GM21528 (cell line): ENCODE results near the gene LIPT2.
"Not testable (repeated sequence)": the region's sequence is repeated elsewhere in the genome, so short reads cannot be mapped to it uniquely, and the experiment has no call there.

Source experiments
- ATAC-seq: cut with Tn5 transposase; IDR thresholded peaks from one replicate; pipeline ENCODE4 v1.9.1; 2021; ENCODE audit warnings: mild to moderate bottlenecking, moderate library complexity; ENCODE audit not compliant: unreplicated experiment, low FRiP score

Gene LIPT2

DNA sequence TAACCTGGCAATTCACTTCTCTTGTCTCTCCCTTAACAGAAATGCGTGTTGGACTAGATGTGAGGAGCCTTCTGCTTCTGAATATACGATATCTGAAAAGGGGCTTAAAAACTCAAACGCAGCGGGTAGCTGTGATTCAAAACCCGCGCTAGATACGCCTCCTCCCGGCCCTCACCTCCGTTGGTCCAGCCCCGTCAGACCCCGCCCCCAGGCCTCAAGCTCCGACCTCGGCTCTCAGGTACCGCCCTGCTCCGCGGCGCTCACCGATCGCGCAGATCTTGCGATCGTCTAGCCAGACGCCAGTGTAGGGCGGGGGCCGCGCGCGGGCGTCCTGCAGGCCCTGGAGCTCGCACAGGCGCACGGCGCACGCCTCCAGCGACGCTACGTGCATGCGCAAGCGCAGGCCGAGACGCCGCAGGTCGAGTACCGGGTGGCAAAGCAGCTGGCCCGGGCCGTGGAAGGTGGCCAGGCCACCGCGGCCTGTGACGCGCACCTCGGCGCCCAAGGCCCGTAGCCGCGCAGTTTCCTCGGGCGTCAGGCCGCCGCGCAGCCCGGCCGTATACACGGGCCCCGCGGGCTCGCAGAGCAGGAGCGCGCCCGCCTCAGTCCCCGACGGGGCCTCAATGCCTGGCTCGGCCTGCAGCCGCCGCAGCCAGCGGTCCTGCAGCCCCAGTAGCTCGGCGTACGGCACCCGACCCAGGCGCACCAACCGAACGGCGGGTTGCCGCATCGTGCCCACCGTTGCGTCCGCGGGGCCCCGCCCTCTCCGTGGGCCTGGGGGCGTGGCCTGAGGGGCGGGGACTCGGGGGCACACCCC lies at the start of gene LIPT2:
LIPT2 (minus strand) TSS at position 751 of the 817 bp plus-strand sequence; CDS start at position 730, 21 bp downstream.
- peak; percentile 95 for ATAC-seq

DNA sequence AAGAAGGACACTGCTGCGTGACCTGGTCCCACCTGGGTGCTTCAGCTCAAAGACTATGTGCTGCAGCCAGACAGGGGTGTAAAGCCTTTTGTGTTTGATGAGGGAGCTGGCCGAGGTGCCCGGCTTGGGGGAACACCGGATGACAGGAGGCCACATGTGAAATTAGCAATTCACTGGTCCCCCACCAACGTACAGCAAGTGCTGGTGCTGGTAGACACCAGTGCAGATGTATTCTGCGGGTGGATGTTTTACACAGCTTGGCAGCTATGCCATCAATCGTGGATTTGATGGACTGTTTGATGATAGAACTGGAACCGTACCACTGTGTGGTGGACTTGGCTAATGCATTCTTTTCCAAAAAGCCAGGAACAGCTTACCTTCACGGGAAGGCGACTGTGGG lies 47.9 kb upstream of the LIPT2 start:
- no peak for ATAC-seq

DNA sequence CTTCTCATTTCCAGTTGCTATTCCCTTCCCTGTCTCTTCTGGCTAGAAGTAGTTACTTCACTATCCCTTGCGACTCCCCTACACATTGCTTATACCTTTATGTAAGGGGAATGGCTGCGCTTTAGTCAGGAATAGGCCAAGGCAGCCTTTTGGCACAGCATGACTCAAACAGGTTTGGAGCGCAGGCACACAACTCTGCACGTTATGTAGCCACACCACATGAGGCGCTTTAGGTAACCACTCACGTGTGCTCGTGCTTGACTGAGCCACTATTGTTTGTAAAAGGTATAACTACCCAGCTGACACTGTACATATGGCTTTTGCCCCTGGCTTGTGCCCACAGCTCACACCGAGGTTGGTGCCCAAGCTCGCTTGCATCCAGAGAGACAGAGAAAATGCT lies 46.7 kb upstream of the LIPT2 start:
- ATAC-seq, result no peak

- ATAC-seq, result no peak
Measured at GRCh38 chr11:74538680-74539079, 45.2 kb upstream of the LIPT2 start.

- ATAC-seq, result no peak
Measured at GRCh38 chr11:74535371-74536160, 42.0 kb upstream of the LIPT2 start.

DNA sequence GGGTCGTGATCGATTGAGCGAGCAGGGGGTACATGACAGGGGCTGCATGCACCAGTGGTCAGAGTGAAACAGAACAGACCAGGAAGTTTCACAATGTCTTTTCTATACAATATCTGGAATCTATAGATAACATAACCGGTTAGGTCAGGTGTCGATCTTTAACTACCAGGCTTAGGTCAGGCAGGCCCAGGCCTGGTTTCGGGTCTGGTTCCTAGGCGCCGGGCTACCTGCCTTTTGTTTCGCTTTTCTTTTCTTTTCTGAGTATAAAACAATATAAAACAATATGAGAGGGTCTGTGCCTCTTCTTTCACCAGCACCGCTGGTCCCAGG lies 41.4 kb upstream of the LIPT2 start:
- not testable (repeated sequence) for ATAC-seq

DNA sequence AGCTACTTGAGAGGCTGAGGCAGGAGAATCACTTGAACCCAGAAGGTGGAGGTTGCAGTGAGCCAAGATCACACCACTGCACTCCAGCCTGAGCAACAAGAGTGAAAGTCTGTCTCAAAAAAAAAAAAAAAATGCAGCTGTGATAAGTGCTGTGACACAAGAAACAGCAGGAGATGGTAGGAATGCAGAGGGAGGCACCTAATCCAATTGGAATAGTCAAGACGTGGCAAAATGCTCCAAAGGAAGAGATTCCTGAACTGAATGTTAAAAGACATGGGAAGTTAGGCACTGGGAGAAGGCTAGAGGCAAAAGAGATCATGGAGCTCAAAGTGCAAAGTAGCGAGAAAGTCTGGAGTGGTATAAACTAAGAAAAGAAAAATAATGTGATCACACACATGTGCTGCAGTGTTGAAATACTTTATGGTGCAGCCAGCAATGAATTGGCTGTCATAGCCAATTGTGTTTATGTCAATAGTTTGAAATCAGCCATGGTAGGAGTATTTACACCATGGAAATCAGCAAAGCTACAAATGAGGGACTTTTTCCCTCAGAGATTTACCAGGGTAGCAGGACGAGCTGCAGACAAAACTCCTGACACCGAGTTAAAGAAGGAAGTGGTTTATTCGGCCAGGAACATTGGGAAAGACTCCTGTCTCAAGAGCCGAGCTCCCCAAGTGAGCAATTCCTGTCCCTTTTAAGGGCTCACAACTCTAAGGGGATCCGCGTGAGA lies 40.9 kb upstream of the LIPT2 start:
- ATAC-seq, result no peak

GRCh38 chr11:74533421-74533820 lies 39.9 kb upstream of the LIPT2 start:
- ATAC-seq, result no peak

DNA sequence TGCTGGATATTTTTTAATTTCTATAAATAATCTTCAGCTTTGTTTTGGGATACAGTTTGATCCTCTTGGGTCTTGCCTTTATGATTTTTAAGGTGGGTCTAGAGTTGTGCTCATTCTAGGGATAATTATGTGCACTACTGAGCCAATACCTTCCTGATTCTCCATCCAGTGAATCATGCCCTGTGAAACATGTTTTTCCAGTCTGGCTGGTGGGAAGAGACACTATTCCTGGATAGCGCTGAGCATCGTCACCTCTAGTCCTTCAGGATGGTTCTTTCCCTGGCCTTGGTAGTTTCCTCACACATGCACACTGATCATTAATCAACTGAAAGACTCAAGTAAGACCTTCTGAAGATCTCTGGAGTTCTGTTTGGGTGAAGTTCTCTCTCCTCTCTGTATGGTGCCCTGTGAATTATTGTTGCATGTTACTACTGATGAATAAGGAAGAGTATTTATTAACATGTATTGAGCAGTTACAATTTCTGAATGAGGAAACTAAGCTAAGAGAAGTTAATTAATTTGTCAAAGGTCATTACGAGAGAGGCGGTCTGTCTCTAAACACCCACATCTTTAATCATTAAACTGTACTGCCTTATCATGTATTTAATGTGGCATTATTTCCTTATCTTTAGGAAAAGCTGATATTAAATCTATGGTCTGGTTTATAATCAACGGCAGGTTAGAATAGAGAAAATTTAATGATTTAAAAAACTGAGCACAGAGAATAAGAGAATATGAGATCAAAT lies 39.1 kb upstream of the LIPT2 start:
- no peak for ATAC-seq

DNA sequence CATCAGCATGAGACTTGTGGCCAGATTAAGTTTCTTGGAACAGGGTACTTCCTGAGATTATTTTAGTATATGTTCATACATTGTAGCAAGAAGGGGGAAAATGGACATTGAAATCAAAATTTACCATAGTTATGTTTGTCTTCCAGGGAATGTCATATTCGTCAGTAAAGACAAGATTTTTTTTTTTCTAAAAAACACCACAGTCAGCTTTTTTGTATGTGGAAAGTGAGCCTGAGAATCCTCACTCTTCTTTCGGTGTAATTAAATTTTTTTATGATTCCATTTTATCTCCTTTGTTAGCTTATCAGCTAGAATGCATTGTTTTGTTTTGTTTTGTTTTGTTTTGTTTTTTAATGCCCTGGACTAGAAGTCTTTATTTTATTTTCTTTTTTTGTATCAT lies 31.5 kb upstream of the LIPT2 start:
- no peak for ATAC-seq

DNA sequence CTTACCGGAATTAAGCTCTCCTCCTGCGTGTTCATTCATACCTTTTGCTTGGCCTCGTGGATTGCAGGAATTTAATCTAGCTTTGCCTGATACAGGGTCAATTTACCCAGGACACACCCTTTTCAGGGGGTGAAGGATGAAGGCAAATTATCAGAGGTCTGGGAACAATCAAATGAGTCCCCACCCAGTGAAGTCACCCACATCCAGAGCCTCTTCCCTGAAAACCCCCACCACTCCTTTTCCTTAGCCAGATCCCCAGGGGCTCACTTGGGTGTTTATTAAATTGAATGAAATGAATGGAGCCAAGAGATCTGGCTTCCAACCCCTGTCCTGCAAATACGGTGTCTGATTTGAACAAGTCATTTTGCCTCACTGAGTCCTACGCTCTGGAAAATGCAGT lies 31.0 kb upstream of the LIPT2 start:
- no peak for ATAC-seq

- ATAC-seq, result no peak
Measured at GRCh38 chr11:74522776-74523175, 29.3 kb upstream of the LIPT2 start.

- ATAC-seq, result no peak
Measured at GRCh38 chr11:74521666-74522252, 28.2 kb upstream of the LIPT2 start.

GRCh38 chr11:74520927-74521665 lies 27.6 kb upstream of the LIPT2 start:
- no peak for ATAC-seq

GRCh38 chr11:74520316-74520715 lies 26.8 kb upstream of the LIPT2 start:
- ATAC-seq, result no peak

DNA sequence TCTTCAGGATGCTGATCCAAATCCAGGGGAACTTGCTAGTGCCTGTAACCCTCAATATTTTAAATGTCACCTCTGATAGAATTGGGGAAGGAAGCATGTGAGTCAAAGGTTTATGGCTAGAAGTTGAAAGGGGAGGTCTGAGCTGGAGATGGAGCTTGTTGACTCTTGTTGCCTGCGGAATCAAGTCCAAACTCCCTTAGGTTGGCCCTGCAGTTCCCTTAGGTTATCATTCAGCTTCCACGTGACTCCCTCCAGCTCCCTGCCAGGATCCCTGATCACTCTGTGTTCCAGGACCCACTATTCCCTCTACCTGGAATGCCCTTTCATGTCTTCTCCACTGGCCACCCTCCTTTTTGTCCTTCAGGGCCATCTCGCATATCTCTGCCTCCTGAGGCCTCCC lies 26.2 kb upstream of the LIPT2 start:
- no peak for ATAC-seq

DNA sequence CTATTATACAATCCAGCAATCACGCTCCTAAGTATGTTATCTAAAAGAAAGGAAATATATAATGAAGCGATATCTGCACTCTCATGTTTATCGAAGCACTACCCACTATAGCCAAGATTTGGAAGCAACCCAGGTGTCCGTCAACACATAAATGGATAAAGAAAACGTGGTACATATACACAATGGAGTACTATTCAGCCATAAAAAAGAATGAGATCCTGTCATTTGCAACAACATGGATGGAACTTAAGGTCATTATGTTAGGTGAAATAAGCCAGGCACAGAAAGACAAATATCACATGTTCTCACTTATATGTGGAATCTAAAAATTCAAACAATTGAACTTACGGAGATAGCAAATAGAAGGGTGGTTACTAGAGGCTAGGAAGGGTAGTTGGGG lies 24.1 kb upstream of the LIPT2 start:
- not testable (repeated sequence) for ATAC-seq

- ATAC-seq, result no peak
Measured at GRCh38 chr11:74507582-74507981, 14.1 kb upstream of the LIPT2 start.

- ATAC-seq, result no peak
Measured at GRCh38 chr11:74506823-74507222, 13.3 kb upstream of the LIPT2 start.

- no peak for ATAC-seq
Measured at GRCh38 chr11:74505911-74506310, 12.4 kb upstream of the LIPT2 start.
